ENCODE measurements around the gene MFSD2B. TPM values are rescaled to one million over a fixed set of nuclear protein-coding genes. Genes with fewer than 3 reads are reported as not detected.

Gene MFSD2B
- total RNA-seq, 2 donors from 2014 or later = 0.14 TPM; not detected in 1

DNA sequence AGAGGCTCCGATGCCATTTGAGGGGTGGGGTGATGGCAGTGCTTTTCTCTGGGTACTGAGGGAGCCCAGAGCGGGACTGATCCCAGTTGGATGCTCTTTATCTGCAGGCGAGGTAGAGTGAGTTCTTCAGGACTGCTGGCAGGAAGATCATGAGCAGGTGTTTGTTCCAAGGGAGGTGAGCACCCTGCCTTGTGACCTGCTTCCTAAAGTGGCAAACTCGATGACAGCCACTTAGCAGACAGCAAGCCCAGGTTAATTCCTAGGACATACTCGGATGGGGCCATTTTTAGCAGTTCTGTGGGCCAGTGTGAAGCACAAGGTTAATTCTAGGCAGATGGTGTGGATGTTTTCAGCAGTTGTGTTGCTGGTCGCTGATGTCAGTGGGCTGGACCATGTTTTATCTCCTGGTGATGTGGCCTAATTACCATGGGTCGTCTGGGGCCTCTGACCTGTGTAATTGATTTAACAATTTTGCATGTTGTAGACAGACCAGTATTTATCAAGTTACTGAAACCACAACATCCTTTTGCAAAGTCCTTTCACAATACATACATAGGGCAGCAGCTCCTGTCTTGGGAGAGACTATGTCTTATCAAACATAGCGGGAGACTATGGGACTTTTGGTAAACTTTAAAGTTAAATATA is 44.6 kb downstream of the MFSD2B start:
- ATAC-seq (ENCODE audit: insufficient number of reproducible peaks, low FRiP score, low read depth) = no peak
- DNase-seq (ENCODE audit: low spot score) = no peak

GRCh38 chr2:24055750-24056149 is 45.9 kb downstream of the MFSD2B start:
- H3K36me3 ChIP-seq = no peaks in the 10 kb centered on the region
- no peak overlapping the region for H3K4me3 ChIP-seq
- no peaks in the 10 kb centered on the region for H3K27me3 ChIP-seq (replicated peaks; ENCODE audit: insufficient read depth)
- ATAC-seq (ENCODE audit: insufficient number of reproducible peaks, low FRiP score, low read depth) (no peak), DNase-seq (ENCODE audit: low spot score) (no peak)
- H3K27ac ChIP-seq = no peak overlapping the region
- TF ChIP-seq CTCF (IDR thresholded peaks at IDR 0.05) = no peak
- no peaks in the 10 kb centered on the region for H3K4me1 ChIP-seq (ENCODE audit: control insufficient read depth in 1 of 2, low read depth in 2 of 2)
- no peaks in the 10 kb centered on the region for H3K9me3 ChIP-seq

More for the DNA sequence above, 44.6 kb downstream of the MFSD2B start:
- Histone ChIP-seq H3K9me3 (no peaks in the 10 kb centered on the region), H3K36me3 (no peaks in the 10 kb centered on the region), H3K27ac (no peak overlapping the region), H3K4me3 (no peak overlapping the region), H3K4me1 (ENCODE audit: control insufficient read depth in 1 of 2, low read depth in 2 of 2) (peaks cover 0 to 4% of the 10 kb centered on the region in 2 donors), H3K27me3 (replicated peaks; ENCODE audit: insufficient read depth) (no peaks in the 10 kb centered on the region)
- TF ChIP-seq CTCF (IDR thresholded peaks at IDR 0.05) = no peak

- Histone ChIP-seq H3K4me1 (ENCODE audit: control insufficient read depth in 1 of 2, low read depth in 2 of 2) (no peaks in the 10 kb centered on the region), H3K4me3 (no peak overlapping the region), H3K27ac (no peak overlapping the region), H3K36me3 (no peaks in the 10 kb centered on the region), H3K27me3 (replicated peaks; ENCODE audit: insufficient read depth) (no peaks in the 10 kb centered on the region), H3K9me3 (no peaks in the 10 kb centered on the region)
- no peak for TF ChIP-seq CTCF (IDR thresholded peaks at IDR 0.05)
- DNase-seq (ENCODE audit: low spot score) (no peak), ATAC-seq (ENCODE audit: insufficient number of reproducible peaks, low FRiP score, low read depth) (no peak)
Measured at GRCh38 chr2:24058564-24059271, 48.8 kb downstream of the MFSD2B start.

GRCh38 chr2:24065341-24065740 is 55.5 kb downstream of the MFSD2B start:
- Histone ChIP-seq H3K4me3 (no peak overlapping the region), H3K9me3 (no peaks in the 10 kb centered on the region), H3K4me1 (ENCODE audit: control insufficient read depth in 1 of 2, low read depth in 2 of 2) (no peaks in the 10 kb centered on the region), H3K36me3 (no peaks in the 10 kb centered on the region), H3K27me3 (replicated peaks; ENCODE audit: insufficient read depth) (no peaks in the 10 kb centered on the region), H3K27ac (no peak overlapping the region)
- TF ChIP-seq CTCF (IDR thresholded peaks at IDR 0.05) = no peak
- ATAC-seq (ENCODE audit: insufficient number of reproducible peaks, low FRiP score, low read depth) = no peak
- no peak for DNase-seq (ENCODE audit: low spot score)

GRCh38 chr2:24072259-24072658 is 62.4 kb downstream of the MFSD2B start:
- no peak for ATAC-seq (ENCODE audit: insufficient number of reproducible peaks, low FRiP score, low read depth)
- Histone ChIP-seq H3K27me3 (replicated peaks; ENCODE audit: insufficient read depth) (no peaks in the 10 kb centered on the region), H3K4me3 (no peak overlapping the region)

More at GRCh38 chr2:24072259-24072658, 62.4 kb downstream of the MFSD2B start:
- Histone ChIP-seq H3K9me3 (no peaks in the 10 kb centered on the region), H3K36me3 (peaks cover 11% of the 10 kb centered on the region), H3K4me1 (ENCODE audit: control insufficient read depth in 1 of 2, low read depth in 2 of 2) (peaks cover 0 to 11% of the 10 kb centered on the region in 2 donors), H3K27ac (no peak overlapping the region)
- DNase-seq (ENCODE audit: low spot score) = no peak
- TF ChIP-seq CTCF (IDR thresholded peaks at IDR 0.05) = no peak
